ENCODE measurements around the gene NABP2. TPM values are rescaled to one million over a fixed set of nuclear protein-coding genes. Genes with fewer than 3 reads are reported as not detected.

NABP2 gene
- polyA plus RNA-seq, 2 of the 4 experiments (the other 2 are of a cell fraction) = 64.1 to 86.7 TPM

DNA sequence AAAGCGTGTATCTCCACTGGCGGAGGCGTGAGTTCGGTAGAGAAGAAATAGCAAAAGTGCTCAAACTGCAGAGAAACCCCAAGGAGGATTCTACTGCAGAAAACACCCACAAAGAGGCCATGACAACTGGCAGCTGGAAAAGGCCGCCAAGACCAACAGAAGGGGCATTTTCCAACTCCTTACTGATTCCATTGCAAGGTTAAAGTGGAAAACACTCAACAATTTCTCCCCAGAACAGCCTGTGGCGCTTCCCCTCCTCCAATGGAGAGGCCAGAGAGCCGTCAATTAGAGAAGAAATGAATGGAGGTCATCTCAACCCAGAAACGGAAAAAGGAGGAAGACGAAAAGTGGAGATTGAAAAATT is 34.7 kb downstream of the NABP2 start:
- WGBS (ENCODE audit: missing lambda C conversion rate) = 28% methylated on average over 9 of the region's 9 CpGs
- TF ChIP-seq HOXA7 (CRISPR knock-in tag; IDR thresholded peaks at IDR 0.05) (no peak), RFX5 (IDR thresholded peaks at IDR 0.05) (no peak), TFCP2L1 (CRISPR knock-in tag; IDR thresholded peaks at IDR 0.05) (no peak), MAFK (IDR thresholded peaks at IDR 0.05; ENCODE audit: partially characterized antibody) (no peak), MAZ (IDR thresholded peaks at IDR 0.05; ENCODE audit: borderline replicate concordance, low read depth, low read length) (no peak), ZSCAN20 (CRISPR knock-in tag; IDR thresholded peaks at IDR 0.05) (no peak), HEYL (CRISPR knock-in tag; IDR thresholded peaks at IDR 0.05) (no peak), SREBF2 (IDR thresholded peaks at IDR 0.05) (no peak), HOXB5 (CRISPR knock-in tag; IDR thresholded peaks at IDR 0.05) (no peak), RNF2 (IDR thresholded peaks at IDR 0.05; ENCODE audit: borderline replicate concordance, low read depth) (no peak), NFE2L2 (conservative IDR thresholded peaks at IDR 0.05; ENCODE audit: low read length) (no peak), EHMT2 (IDR thresholded peaks at IDR 0.05; ENCODE audit: low read depth) (no peak), CEBPB (IDR thresholded peaks at IDR 0.05) (no peak), TP53 (CRISPR knock-in tag; IDR thresholded peaks at IDR 0.05) (no peak), PHF8 (IDR thresholded peaks at IDR 0.05; ENCODE audit: borderline replicate concordance, low read depth) (no peak)
- TF ChIP-seq, protein P1, sequence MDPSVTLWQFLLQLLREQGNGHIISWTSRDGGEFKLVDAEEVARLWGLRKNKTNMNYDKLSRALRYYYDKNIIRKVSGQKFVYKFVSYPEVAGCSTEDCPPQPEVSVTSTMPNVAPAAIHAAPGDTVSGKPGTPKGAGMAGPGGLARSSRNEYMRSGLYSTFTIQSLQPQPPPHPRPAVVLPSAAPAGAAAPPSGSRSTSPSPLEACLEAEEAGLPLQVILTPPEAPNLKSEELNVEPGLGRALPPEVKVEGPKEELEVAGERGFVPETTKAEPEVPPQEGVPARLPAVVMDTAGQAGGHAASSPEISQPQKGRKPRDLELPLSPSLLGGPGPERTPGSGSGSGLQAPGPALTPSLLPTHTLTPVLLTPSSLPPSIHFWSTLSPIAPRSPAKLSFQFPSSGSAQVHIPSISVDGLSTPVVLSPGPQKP (IDR thresholded peaks at IDR 0.05; ENCODE audit: low read depth, low read length) = no peak
- TF ChIP-seq, protein P2, sequence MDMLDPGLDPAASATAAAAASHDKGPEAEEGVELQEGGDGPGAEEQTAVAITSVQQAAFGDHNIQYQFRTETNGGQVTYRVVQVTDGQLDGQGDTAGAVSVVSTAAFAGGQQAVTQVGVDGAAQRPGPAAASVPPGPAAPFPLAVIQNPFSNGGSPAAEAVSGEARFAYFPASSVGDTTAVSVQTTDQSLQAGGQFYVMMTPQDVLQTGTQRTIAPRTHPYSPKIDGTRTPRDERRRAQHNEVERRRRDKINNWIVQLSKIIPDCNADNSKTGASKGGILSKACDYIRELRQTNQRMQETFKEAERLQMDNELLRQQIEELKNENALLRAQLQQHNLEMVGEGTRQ (IDR thresholded peaks at IDR 0.05) = no peak
- TF ChIP-seq, protein P3, sequence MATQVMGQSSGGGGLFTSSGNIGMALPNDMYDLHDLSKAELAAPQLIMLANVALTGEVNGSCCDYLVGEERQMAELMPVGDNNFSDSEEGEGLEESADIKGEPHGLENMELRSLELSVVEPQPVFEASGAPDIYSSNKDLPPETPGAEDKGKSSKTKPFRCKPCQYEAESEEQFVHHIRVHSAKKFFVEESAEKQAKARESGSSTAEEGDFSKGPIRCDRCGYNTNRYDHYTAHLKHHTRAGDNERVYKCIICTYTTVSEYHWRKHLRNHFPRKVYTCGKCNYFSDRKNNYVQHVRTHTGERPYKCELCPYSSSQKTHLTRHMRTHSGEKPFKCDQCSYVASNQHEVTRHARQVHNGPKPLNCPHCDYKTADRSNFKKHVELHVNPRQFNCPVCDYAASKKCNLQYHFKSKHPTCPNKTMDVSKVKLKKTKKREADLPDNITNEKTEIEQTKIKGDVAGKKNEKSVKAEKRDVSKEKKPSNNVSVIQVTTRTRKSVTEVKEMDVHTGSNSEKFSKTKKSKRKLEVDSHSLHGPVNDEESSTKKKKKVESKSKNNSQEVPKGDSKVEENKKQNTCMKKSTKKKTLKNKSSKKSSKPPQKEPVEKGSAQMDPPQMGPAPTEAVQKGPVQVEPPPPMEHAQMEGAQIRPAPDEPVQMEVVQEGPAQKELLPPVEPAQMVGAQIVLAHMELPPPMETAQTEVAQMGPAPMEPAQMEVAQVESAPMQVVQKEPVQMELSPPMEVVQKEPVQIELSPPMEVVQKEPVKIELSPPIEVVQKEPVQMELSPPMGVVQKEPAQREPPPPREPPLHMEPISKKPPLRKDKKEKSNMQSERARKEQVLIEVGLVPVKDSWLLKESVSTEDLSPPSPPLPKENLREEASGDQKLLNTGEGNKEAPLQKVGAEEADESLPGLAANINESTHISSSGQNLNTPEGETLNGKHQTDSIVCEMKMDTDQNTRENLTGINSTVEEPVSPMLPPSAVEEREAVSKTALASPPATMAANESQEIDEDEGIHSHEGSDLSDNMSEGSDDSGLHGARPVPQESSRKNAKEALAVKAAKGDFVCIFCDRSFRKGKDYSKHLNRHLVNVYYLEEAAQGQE (IDR thresholded peaks at IDR 0.05) = no peak
- TF ChIP-seq, protein P4, sequence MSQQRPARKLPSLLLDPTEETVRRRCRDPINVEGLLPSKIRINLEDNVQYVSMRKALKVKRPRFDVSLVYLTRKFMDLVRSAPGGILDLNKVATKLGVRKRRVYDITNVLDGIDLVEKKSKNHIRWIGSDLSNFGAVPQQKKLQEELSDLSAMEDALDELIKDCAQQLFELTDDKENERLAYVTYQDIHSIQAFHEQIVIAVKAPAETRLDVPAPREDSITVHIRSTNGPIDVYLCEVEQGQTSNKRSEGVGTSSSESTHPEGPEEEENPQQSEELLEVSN (IDR thresholded peaks at IDR 0.05; ENCODE audit: borderline replicate concordance, low read depth) = no peak
- no peak for FAIRE-seq
- ChIA-PET CTCF (interaction anchor here (0.7 to 14.6 kb wide), 29 partner anchors 11 to 214 kb away, joined by 3 to 146 read pairs (median 6); partner anchors contain the start of genes COQ10A, RNF41, SMARCC2 and ZC3H10), POLR2A (interaction anchor here (0.6 to 2.7 kb wide), 5 partner anchors 8 to 205 kb away, joined by 3 to 21 read pairs (median 3); partner anchors contain the start of genes COQ10A, RNF41 and SMARCC2)
- Histone ChIP-seq H3K9me3 (no peaks in the 10 kb centered on the region), H3K4me1 (peaks cover 47% of the 10 kb centered on the region), H3K27ac (peak overlapping the region; percentile 92 to 97), H3K4me2 (peak overlapping the region; percentile 79), H3K4me3 (peak overlapping the region; percentile 94)
- peak; percentile 2; a peak in 2 of 6 replicates for ATAC-seq
- no peak for DNase-seq (ENCODE audit: low read depth in 1 of 2, low spot score in 1 of 2)

DNA sequence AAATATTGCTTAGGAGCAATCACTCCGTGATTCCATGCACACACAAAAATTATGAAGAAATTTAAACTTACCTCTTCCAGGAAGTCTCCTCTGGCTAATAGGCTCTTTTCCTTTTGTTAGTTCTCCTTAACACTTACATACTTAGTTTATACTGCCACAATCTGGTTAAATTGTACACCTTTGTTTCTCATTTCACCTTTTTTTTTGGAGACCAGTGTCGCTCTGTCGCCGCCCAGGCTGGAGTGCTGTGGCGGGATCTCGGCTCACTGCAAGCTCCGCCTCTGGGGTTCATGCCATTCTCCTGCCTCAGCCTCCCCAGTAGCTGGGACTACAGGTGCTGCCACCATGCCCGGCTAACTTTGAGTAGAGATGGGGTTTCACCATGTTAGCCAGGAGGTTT is 36.2 kb downstream of the NABP2 start:
- POLR2A ChIA-PET = no interaction called here
- H3K9me3 ChIP-seq = no peaks in the 10 kb centered on the region
- peaks cover 47% of the 10 kb centered on the region for H3K4me1 ChIP-seq
- DNase-seq (ENCODE audit: low read depth in 1 of 2, low spot score in 1 of 2) = no peak
- H3K4me2 ChIP-seq = no peak overlapping the region
- no peak for FAIRE-seq
- ATAC-seq = no peak
- WGBS (ENCODE audit: missing lambda C conversion rate) = 92% methylated on average over 8 of the region's 8 CpGs
- H3K4me3 ChIP-seq = no peak overlapping the region
- CTCF ChIA-PET = interaction anchor here (2.9 to 14.6 kb wide), 5 partner anchors 9 to 204 kb away, joined by 8 to 146 read pairs (median 69); partner anchors contain the start of genes COQ10A and SMARCC2
- H3K27ac ChIP-seq = peak overlapping the region; percentile 82 to 86; a peak in 4 of 6 replicates
- TF ChIP-seq HOXB13 (CRISPR knock-in tag; IDR thresholded peaks at IDR 0.05; ENCODE audit: low read depth) (no peak), JUNB (IDR thresholded peaks at IDR 0.05) (no peak), NPAS2 (CRISPR knock-in tag; IDR thresholded peaks at IDR 0.05; ENCODE audit: borderline replicate concordance) (no peak), MYC (IDR thresholded peaks at IDR 0.05; ENCODE audit: borderline replicate concordance, low read length) (no peak), RCOR1 (IDR thresholded peaks at IDR 0.05; ENCODE audit: low read depth, low read length) (no peak), POLR2AphosphoS2 (conservative IDR thresholded peaks at IDR 0.05; ENCODE audit: low read length) (no peak)
- TF ChIP-seq, protein P5, sequence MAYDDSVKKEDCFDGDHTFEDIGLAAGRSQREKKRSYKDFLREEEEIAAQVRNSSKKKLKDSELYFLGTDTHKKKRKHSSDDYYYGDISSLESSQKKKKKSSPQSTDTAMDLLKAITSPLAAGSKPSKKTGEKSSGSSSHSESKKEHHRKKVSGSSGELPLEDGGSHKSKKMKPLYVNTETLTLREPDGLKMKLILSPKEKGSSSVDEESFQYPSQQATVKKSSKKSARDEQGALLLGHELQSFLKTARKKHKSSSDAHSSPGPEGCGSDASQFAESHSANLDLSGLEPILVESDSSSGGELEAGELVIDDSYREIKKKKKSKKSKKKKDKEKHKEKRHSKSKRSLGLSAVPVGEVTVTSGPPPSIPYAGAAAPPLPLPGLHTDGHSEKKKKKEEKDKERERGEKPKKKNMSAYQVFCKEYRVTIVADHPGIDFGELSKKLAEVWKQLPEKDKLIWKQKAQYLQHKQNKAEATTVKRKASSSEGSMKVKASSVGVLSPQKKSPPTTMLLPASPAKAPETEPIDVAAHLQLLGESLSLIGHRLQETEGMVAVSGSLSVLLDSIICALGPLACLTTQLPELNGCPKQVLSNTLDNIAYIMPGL (CRISPR knock-in tag; IDR thresholded peaks at IDR 0.05; ENCODE audit: borderline replicate concordance) = no peak
- TF ChIP-seq, protein P2 (IDR thresholded peaks at IDR 0.05) = no peak
- TF ChIP-seq, protein P6, sequence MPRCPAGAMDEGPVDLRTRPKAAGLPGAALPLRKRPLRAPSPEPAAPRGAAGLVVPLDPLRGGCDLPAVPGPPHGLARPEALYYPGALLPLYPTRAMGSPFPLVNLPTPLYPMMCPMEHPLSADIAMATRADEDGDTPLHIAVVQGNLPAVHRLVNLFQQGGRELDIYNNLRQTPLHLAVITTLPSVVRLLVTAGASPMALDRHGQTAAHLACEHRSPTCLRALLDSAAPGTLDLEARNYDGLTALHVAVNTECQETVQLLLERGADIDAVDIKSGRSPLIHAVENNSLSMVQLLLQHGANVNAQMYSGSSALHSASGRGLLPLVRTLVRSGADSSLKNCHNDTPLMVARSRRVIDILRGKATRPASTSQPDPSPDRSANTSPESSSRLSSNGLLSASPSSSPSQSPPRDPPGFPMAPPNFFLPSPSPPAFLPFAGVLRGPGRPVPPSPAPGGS (IDR thresholded peaks at IDR 0.05) = no peak
